Stimulated activated memory B cell treated with anti-CD40 and anti-IgM and Interleukin-4, amounts not matched to agents 10 μg/mL and 1 μg/mL and 100 μg/mL, for 72 hours (primary cell): ENCODE measurements around the gene LMAN1L.
A peak's percentile ranks its signal among the peaks of the same experiment; 100 is the strongest.

ENCODE experiments used
- ATAC-seq: fragments of 150-1000 bp; cut with Tn5 transposase; 2 replicates; pipeline ENCODE4 v1.10.0; 2021
- H3K27ac Mint-ChIP-seq: one replicate; pipeline ENCODE4 v1.8.0; 2022; ENCODE audit warnings: mild to moderate bottlenecking, mixed read lengths
- H3K27me3 Mint-ChIP-seq: one replicate; pipeline ENCODE4 v1.8.0; 2022; ENCODE audit warnings: mixed read lengths
- H3K36me3 Mint-ChIP-seq: one replicate; pipeline ENCODE4 v1.8.0; 2022; ENCODE audit warnings: mixed read lengths
- H3K4me1 Mint-ChIP-seq: one replicate; pipeline ENCODE4 v1.8.0; 2022; ENCODE audit warnings: mixed read lengths
- H3K4me3 Mint-ChIP-seq: one replicate; pipeline ENCODE4 v1.8.0; 2022; ENCODE audit warnings: mild to moderate bottlenecking, moderate library complexity, mixed read lengths
- H3K9me3 Mint-ChIP-seq: one replicate; pipeline ENCODE4 v1.8.0; 2022; ENCODE audit warnings: mixed read lengths

LMAN1L gene

GRCh38 chr15:74831813-74832495, 19.3 kb downstream of the LMAN1L start:
- Mint-ChIP-seq H3K27me3 (peaks cover 19% of the 10 kb centered on the region), H3K27ac (no peak overlapping the region), H3K36me3 (peaks cover 19% of the 10 kb centered on the region), H3K4me1 (peaks cover 18% of the 10 kb centered on the region), H3K9me3 (no peaks in the 10 kb centered on the region), H3K4me3 (no peak overlapping the region)
- no peak for ATAC-seq

DNA sequence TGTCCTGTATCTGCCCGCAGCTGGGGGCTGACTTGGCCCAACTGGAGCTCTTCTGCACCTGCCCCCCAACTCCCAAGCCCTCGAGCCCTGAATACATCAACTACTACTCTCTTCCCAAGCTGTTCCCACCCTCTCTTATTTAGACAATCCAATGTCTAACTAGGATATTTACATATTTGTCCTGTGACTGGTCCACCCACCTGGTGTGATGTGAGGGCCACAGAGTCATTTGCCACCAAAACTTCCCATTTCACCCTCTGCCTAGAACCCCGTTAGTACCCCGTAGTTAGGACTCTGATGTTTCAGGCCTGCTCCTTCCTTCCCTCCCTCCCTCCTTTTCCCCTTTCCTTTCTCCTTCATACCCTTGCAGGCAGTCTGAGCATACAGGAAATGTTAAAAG, 20.2 kb downstream of the LMAN1L start:
- Mint-ChIP-seq H3K4me3 (no peak overlapping the region), H3K36me3 (peaks cover 26% of the 10 kb centered on the region), H3K4me1 (peaks cover 18% of the 10 kb centered on the region), H3K27me3 (peaks cover 12% of the 10 kb centered on the region), H3K9me3 (no peaks in the 10 kb centered on the region), H3K27ac (peak overlapping the region; percentile 9)
- ATAC-seq, result no peak

- Mint-ChIP-seq H3K4me1 (peaks cover 18% of the 10 kb centered on the region), H3K27me3 (peaks cover 4% of the 10 kb centered on the region), H3K27ac (peak overlapping the region; percentile 9), H3K4me3 (no peak overlapping the region), H3K36me3 (peaks cover 26% of the 10 kb centered on the region), H3K9me3 (no peaks in the 10 kb centered on the region)
- peak; percentile 36 for ATAC-seq
Measured at GRCh38 chr15:74833376-74834107, 20.9 kb downstream of the LMAN1L start.

GRCh38 chr15:74835312-74835823, 22.7 kb downstream of the LMAN1L start:
- Mint-ChIP-seq H3K27ac (no peak overlapping the region), H3K27me3 (no peaks in the 10 kb centered on the region), H3K36me3 (peaks cover 32% of the 10 kb centered on the region), H3K4me1 (peaks cover 25% of the 10 kb centered on the region), H3K9me3 (no peaks in the 10 kb centered on the region), H3K4me3 (no peak overlapping the region)
- no peak for ATAC-seq

DNA sequence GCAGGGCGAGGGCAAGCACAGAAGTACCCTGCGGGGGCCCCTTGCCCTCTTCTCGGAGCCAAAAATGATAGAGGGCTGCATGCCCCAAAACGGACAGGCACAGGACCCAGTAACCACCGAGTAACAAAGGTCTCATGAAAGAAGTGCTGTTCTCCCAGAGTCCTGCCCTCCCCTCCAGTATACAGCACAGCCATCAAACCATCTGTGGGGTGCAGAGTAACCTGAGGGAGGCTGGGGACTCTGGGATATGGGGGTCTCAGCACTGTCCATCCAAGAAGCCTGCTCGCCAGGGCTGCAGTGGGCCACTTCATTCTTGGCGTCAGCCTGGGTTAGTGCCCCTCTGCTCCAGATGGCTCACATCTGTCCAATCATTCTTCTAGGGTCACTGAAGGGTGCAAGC, 24.2 kb downstream of the LMAN1L start:
- ATAC-seq, result no peak
- H3K4me3 Mint-ChIP-seq, result no peak overlapping the region
- no peak overlapping the region for H3K27ac Mint-ChIP-seq
- H3K36me3 Mint-ChIP-seq, result peaks cover 36% of the 10 kb centered on the region
- no peaks in the 10 kb centered on the region for H3K27me3 Mint-ChIP-seq
- no peaks in the 10 kb centered on the region for H3K9me3 Mint-ChIP-seq
- H3K4me1 Mint-ChIP-seq, result peaks cover 33% of the 10 kb centered on the region

GRCh38 chr15:74837482-74838136, 25.0 kb downstream of the LMAN1L start:
- Mint-ChIP-seq H3K4me1 (peaks cover 40% of the 10 kb centered on the region), H3K9me3 (no peaks in the 10 kb centered on the region), H3K27ac (no peak overlapping the region), H3K27me3 (no peaks in the 10 kb centered on the region), H3K4me3 (no peak overlapping the region), H3K36me3 (peaks cover 36% of the 10 kb centered on the region)
- ATAC-seq, result no peak

- H3K36me3 Mint-ChIP-seq, result peaks cover 36% of the 10 kb centered on the region
Measured at GRCh38 chr15:74838137-74838516, 25.5 kb downstream of the LMAN1L start.

GRCh38 chr15:74838746-74839525, 26.3 kb downstream of the LMAN1L start:
- ATAC-seq, result no peak
- Mint-ChIP-seq H3K27ac (no peak overlapping the region), H3K36me3 (peaks cover 36% of the 10 kb centered on the region), H3K27me3 (no peaks in the 10 kb centered on the region), H3K4me1 (peaks cover 47% of the 10 kb centered on the region), H3K4me3 (no peak overlapping the region), H3K9me3 (no peaks in the 10 kb centered on the region)

More at GRCh38 chr15:74838137-74838516, 25.5 kb downstream of the LMAN1L start:
- Mint-ChIP-seq H3K9me3 (no peaks in the 10 kb centered on the region), H3K4me1 (peaks cover 39% of the 10 kb centered on the region), H3K27me3 (no peaks in the 10 kb centered on the region), H3K27ac (no peak overlapping the region), H3K4me3 (no peak overlapping the region)
- ATAC-seq, result no peak

DNA sequence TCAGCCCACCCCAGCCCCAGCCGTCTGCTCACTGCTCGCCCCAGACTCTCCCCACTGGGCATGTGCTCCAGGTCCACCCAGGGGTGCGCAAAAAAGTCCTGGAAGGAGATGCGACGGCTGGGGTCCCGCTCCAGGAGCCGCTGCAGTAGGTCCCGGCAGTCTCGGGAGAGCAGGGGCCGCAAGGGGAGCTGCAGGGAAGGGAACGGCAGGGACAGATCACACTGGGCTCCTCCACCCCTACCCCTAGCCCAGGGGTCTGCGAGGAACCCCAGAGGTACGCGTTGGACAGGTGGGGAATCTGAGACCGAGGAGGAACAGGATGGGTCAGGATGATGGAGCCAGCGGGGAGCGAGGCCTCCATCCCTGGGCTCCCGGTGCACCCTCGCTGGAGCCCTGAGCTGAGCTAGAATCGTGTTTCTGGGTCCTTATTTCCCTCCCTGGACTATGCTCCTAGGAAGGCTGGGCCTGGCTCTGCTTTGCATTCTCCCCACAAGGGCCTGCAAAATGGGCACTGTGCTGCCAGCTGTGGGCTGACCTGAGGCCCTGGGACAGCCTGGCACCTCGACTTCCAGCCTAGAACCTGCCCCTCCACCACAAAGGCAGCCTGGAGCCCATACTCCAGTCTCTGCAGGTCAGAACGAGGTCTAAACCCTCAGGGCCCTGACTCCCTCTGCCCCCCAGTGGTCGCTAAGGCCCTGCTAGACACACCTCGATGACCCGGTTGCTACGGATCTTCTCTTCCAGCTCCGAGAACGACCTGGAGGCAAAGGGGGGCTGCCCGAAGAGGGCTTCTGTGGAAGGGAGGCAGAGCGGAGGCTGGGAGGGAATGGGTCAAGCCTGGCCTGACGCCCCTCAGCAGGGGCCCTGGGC, 27.1 kb downstream of the LMAN1L start:
- Mint-ChIP-seq H3K4me3 (no peak overlapping the region), H3K4me1 (peaks cover 55% of the 10 kb centered on the region), H3K27me3 (no peaks in the 10 kb centered on the region), H3K27ac (no peak overlapping the region), H3K36me3 (peaks cover 36% of the 10 kb centered on the region), H3K9me3 (no peaks in the 10 kb centered on the region)
- no peak for ATAC-seq

DNA sequence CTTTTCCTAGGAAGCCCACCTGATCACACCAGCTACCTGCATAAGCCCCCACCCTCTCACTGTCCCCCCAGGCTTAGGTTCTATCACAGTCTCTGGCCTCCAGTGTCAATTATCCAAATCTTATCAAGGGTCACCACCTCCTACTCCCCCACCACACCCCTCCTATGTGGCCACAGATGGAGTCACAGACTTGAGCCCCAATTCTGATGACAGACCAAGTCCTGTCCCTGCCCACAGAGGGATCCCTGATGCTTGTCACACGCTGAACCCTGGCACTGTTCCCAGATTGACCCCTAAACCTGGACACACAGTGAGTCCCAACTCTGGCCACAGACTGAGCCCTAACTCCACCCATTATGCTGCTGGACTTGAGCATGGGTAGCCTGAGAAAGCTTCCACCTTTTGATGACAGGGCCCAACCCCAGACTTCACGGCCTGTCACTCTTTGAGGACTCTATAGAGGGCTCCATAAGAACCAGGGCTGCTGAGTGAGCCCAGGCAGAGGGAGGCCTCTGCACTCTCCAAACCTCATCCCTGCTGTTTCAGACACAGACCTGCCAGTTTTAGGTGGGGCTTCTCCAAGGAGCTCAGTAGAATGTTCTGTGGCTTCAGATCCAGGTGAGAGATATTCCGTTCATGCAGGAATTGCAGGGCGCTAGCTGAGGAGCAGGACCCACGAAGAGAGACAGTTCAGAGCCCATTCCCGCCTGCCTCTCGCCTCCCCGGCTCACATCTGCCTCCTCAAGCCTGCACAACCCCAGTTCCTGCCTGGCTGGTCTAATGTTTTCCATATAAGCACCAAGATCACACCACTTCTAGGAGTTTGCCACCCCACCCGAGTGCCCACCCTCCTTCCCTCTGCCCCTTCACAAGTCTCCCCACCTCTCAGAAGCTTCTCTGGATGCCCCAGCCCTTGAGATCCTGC, 28.5 kb downstream of the LMAN1L start:
- Mint-ChIP-seq H3K36me3 (peaks cover 26% of the 10 kb centered on the region), H3K27ac (peak overlapping the region; percentile 31), H3K4me3 (no peak overlapping the region), H3K4me1 (peaks cover 56% of the 10 kb centered on the region), H3K27me3 (no peaks in the 10 kb centered on the region), H3K9me3 (no peaks in the 10 kb centered on the region)
- ATAC-seq, result no peak

GRCh38 chr15:74841891-74842373, 29.3 kb downstream of the LMAN1L start:
- no peak for ATAC-seq
- Mint-ChIP-seq H3K4me1 (peaks cover 56% of the 10 kb centered on the region), H3K27ac (peak overlapping the region; percentile 90), H3K36me3 (peaks cover 17% of the 10 kb centered on the region), H3K4me3 (peak overlapping the region; percentile 93), H3K27me3 (no peaks in the 10 kb centered on the region), H3K9me3 (no peaks in the 10 kb centered on the region)

- H3K27ac Mint-ChIP-seq, result peak within 1 kb of the TSS; percentile 90
- peak within 1 kb of the TSS; percentile 93 for H3K4me3 Mint-ChIP-seq
- H3K9me3 Mint-ChIP-seq, result no peaks in the 10 kb centered on the region
- H3K27me3 Mint-ChIP-seq, result no peaks in the 10 kb centered on the region
- H3K4me1 Mint-ChIP-seq, result peaks cover 62% of the 10 kb centered on the region
- peaks cover 15% of the 10 kb centered on the region for H3K36me3 Mint-ChIP-seq
- ATAC-seq, result peak; percentile 93
Measured at GRCh38 chr15:74842581-74843444, 30.2 kb downstream of the LMAN1L start, which contains the start of gene ULK3. TSS of gene ULK3 (minus strand) at chr15:74843156. CDS start at chr15:74843105, 51 bp downstream.
